ENCODE data around the gene TNS2. TPM values are rescaled to one million over a fixed set of nuclear protein-coding genes. Genes with fewer than 3 reads are reported as not detected.
"Not testable (repeated sequence)": the region's sequence is repeated elsewhere in the genome, so short reads cannot be mapped to it uniquely, and the experiment has no call there.

Gene TNS2, protein sequence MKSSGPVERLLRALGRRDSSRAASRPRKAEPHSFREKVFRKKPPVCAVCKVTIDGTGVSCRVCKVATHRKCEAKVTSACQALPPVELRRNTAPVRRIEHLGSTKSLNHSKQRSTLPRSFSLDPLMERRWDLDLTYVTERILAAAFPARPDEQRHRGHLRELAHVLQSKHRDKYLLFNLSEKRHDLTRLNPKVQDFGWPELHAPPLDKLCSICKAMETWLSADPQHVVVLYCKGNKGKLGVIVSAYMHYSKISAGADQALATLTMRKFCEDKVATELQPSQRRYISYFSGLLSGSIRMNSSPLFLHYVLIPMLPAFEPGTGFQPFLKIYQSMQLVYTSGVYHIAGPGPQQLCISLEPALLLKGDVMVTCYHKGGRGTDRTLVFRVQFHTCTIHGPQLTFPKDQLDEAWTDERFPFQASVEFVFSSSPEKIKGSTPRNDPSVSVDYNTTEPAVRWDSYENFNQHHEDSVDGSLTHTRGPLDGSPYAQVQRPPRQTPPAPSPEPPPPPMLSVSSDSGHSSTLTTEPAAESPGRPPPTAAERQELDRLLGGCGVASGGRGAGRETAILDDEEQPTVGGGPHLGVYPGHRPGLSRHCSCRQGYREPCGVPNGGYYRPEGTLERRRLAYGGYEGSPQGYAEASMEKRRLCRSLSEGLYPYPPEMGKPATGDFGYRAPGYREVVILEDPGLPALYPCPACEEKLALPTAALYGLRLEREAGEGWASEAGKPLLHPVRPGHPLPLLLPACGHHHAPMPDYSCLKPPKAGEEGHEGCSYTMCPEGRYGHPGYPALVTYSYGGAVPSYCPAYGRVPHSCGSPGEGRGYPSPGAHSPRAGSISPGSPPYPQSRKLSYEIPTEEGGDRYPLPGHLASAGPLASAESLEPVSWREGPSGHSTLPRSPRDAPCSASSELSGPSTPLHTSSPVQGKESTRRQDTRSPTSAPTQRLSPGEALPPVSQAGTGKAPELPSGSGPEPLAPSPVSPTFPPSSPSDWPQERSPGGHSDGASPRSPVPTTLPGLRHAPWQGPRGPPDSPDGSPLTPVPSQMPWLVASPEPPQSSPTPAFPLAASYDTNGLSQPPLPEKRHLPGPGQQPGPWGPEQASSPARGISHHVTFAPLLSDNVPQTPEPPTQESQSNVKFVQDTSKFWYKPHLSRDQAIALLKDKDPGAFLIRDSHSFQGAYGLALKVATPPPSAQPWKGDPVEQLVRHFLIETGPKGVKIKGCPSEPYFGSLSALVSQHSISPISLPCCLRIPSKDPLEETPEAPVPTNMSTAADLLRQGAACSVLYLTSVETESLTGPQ (N-terminal part only)
- total RNA-seq, result 14.9 and 27.0 TPM in 2 replicates

DNA sequence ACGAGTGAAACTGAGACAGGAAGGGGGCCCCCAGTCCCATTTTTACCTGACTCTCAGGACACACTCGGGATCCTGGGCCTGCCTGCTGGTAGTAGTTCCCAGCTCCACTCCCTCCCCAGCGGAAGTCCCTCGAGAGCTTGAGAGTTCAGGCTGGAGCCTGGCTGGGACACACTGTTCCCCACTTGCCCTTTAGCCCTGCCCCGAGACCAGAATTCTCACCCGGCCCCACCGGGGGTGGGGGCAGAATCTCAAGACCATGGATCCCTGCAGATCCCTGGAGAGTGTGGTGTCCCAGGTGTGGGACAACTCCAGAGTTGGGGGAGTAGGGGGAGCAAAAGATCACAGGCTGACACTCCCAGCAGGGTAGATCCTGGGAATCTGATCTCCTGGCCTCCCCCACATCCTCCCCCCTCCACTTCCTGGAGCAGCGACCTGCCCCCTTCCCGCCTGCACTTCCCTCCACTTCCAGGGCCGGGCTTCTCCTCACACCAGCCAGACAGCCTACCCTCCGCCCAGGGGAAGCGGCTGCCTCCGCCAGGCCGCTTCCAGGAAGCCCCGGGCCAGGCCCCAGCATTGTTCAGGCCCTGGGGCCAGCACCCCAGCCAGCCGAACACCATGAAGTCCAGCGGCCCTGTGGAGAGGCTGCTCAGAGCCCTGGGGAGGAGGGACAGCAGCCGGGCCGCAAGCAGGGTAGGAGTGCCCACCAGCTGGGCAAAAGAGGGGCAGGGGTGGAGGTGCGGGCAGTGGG, at the start of gene TNS2:
Gene TNS2, plus strand, starts transcription at position 495 of the 748 bp plus-strand sequence. Its CDS starts 121 bp downstream, at position 616.
- peak; percentile 53 for DNase-seq (ENCODE audit: low read depth, low spot score)

DNA sequence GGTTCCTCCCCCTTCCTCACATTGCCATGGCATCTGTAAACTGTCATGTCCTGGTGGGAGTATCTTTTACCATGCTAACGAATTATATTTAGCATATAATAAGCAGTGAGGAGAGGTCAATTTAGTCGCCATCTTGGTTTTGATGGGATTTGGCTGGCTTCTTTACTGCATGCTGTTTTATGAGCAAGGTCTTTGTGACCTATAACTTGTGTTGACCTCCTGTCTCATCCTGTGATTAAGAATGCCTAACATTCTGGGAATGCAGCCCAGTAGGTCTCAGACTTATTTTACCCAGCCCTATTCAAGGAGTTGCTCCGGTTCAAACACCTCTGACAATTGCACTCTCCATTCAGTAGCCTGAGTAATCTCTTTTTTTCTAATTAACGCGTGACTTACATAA, 45.7 kb upstream of the TNS2 start:
- no peak for DNase-seq (ENCODE audit: low read depth, low spot score)

DNA sequence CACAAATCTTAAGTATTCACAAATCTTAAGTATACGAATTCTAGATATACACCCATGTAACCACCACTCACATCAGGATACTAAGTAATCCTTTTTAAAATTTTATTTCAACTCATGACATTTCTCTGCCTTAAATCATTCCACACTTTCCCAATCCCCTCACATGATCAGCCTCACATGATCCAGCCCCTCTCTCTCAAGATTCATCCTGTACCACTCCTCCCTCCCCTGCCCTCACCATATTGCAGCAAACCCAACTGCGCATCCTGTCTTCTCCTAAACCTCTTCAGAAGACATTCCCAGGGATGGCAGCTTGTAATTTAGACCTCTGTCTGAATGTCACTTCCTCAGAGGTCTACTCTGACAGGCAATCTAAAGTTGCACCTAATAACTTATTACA, 45.3 kb upstream of the TNS2 start:
- no peak for DNase-seq (ENCODE audit: low read depth, low spot score)

DNA sequence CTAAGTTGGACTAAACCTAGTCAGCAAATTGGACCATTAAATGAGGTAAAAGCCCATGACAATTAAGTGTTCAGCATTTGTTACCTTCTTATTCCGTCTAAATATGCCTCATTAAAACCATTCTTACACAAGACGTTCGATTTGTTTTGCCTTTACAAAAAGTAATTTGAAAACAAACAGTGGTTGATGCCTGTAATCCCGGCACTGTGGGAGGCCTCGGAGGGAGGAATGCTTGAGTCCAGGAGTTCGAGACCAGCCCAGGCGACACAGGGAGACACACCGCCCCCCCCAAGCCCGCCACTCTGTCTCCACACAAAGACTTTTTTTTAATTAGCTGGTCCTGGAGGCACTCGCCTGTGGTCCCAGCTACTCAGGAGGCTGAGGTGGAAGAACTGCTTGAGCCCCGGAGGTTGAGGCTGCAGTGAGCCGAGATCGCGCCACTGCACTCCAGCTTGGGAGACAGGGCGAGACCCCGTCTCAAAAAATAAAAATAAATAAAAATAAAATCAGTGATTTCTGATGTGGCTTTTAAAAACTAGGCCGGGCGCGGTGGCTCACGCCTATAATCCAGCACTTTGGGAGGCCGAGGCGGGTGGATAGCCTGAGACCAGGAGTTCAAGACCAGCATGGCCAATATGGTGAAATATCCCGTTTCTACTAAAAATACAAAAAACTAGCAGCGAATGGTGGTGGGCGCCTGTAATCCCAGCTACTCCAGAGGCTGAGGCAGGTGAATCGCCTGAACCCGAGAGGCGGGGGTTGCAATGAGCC, 44.5 kb upstream of the TNS2 start:
- DNase-seq (ENCODE audit: low read depth, low spot score), result no peak

DNA sequence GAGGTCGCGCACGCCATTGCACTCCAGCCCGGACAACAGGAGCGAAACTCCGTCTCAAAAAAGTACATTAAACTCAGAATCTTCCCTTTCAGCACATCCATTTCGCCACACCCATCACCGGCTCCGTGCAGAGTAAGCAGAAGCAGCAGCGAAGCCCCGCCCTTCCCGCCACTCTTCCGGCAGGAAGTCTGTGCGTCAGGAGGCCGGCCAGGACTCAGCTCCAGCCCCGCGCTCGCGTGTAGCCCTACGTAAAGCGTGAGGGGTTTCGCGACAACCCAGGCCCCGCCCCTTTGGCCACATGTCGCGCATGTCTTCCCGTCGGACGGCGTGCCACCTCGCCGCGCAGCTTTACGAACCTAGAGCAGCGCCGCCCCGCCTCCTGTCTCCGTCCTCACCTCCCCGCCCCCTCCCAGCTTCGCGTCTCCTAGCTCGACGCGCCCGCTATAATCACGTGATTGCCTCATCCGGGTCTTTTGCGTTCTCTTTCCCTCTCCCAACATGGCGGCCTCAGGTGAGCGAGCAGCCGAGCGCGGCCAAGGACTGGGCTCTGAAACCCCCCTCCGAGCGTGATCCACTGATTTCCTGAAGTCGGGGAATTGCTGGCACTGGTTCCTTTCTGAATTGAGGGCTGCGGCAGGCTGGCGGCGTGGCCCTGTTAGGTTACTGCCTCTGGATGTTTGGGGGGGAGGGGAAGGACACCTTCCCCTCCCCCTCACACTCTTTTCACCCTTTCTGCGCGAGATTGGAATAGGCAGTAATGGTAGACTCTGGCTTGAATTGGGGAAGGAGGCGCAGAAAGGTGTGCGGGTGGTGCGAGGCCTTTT, 43.7 kb upstream of the TNS2 start, which contains the start of gene EIF4B:
Gene EIF4B, plus strand, starts transcription at position 471 of the 824 bp plus-strand sequence. Its CDS starts 28 bp downstream, at position 499.
- peak; percentile 99 for DNase-seq (ENCODE audit: low read depth, low spot score)

DNA sequence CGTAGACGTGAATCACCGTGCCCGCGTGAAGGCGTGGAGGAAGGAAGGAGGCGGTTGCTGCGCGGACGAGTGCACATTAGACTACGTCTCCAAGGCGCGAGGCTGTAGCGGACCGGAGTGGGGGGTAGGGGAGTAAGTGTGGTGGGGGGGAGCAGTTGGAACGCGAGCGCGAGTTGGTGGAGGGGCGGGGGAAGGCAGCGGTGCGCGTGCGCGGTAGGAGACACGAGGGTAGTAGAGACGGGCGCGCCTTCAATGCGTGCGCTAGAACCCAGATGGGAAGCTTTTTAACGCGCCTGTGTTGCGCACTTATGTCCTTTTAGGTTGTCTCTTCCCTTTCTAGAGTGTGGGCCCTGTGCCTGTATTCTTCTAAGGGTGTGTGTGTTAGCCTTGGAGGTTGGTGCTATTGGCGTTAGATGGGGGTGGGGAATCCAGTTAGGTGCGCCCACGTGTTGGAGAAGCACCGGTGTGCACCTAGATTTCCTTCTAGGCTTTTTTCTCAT, 43.0 kb upstream of the TNS2 start:
- DNase-seq (ENCODE audit: low read depth, low spot score), result peak; percentile 27

DNA sequence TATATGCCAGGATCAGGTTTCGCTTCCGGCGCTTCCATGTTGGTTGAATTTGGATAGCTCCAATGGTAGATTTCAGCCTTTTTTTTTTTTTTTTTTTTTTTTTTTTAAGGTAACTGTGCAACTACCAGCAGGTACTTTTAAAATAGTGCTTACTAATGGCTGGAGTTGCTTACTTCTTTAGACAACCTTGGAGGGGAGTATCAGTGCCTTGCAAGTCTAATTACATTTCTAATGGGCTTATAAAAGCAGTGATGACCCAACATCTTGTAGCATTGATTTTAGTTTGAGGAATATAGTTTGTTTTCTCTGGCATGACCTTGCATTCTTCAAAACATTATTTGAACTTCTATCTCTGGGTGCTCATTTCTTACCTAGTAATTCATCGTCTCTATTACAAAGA, 42.5 kb upstream of the TNS2 start:
- no peak for DNase-seq (ENCODE audit: low read depth, low spot score)

DNA sequence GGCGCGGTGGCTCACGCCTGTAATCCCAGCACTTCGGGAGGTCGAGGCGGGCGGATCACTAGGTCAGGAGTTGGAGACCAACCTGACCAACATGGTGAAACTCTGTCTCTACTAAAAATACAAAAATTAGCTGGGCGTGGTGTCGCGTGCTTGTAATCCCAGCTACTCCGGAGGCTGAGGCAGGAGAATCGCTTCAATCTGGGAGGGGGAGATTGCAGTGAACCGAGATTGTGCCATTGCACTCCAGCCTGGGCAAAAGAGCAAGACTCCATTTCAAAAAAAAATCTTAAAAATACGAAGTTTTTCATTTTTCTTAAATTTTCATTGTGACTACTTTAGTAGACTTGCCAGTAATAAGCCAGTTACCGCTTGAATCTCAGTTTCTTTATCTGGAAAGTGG, 41.1 kb upstream of the TNS2 start:
- DNase-seq (ENCODE audit: low read depth, low spot score), result not testable (repeated sequence)

DNA sequence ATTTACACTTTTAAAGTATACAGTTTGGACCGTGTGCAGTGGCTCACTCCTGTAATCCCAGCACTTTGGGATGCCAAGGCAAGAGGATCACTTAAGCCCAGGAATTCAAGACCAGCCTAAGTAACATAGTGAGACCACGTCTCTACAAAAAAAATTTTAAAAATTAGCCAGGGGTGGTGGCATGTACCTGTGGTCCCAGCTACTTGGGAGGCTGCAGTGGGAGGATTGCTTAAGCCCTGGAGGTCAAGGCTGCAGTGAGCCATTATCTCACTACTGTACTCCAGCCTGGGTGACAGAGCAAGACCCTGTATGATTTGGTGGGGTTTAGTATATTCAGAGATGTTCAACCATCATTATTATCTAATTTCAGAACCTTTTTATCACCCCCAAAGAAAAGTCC, 38.9 kb upstream of the TNS2 start:
- no peak for DNase-seq (ENCODE audit: low read depth, low spot score)

DNA sequence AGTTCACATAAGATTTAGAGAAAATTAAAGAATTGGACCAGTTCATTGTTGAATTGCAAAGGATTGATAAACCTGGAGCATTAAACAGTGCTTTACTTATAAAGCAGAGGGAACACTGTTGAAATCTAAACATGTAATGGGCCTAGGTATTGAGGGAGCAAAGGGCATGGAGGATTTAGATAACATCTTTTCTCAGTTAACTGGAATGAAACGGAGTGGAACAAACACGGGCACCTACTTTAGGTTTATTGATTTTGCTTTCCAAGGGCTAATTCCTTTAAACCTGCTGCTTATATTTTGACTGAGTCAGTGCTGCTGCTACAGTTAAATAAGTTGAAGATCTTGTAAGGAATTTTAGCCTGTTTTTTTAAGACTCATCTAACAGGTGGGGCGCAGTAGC, 38.0 kb upstream of the TNS2 start:
- no peak for DNase-seq (ENCODE audit: low read depth, low spot score)

DNA sequence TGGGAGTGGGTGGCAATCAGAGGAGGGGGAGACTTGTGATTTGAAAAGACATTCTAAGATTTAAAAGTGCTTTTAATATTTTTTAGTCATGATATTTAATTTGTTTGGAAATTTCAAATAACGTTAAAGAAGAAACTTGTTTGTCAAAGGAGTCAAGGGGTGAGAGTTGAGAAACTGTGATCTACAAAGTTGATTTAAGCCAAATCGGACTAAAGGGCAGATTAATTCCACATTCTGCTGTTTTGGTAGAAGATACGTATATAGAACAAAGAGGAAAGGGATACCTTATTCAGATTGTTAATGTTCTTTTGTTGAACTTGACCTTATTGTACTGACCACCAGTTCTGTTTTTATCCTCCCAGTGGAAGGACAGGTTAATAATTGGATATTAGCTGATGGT, 36.9 kb upstream of the TNS2 start:
- DNase-seq (ENCODE audit: low read depth, low spot score), result no peak

DNA sequence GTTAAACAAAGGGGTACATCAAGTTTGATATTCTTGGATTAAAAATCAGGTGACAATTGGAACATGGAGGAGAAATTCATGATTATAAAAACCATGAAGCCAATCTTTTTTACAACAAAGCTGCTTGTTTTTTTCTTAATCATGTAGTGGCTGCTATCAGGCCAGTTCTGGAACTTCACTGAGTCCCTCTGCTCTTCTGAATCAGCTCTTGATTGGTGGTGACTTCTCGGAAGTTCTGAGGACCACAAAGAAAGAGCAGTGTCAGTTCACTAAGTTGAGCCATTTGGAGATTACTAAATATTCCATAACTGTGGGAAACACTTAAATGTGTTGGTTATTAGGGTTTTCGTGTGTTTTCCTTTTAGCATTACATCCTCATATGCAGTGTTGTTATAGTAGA, 35.2 kb upstream of the TNS2 start:
- DNase-seq (ENCODE audit: low read depth, low spot score), result no peak

DNA sequence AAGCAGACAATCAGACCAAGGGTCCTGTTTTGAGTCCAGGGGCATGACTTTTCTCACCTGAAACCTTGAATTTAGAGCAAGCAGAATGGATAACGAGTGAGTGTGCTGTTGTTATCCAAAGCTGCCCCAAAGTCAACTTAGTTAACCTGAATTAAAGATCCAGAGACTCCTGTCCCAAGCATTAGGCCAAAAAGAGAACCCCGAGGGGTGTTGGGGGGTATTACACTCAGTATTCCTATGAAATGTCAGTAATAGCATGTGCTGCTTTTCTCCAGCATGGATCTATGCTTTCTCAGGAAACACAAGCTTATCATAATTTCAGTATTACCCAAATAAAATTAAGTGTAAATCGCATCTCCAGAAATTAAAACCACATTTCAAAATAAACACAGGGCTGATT, 24.6 kb upstream of the TNS2 start:
- no peak for DNase-seq (ENCODE audit: low read depth, low spot score)

DNA sequence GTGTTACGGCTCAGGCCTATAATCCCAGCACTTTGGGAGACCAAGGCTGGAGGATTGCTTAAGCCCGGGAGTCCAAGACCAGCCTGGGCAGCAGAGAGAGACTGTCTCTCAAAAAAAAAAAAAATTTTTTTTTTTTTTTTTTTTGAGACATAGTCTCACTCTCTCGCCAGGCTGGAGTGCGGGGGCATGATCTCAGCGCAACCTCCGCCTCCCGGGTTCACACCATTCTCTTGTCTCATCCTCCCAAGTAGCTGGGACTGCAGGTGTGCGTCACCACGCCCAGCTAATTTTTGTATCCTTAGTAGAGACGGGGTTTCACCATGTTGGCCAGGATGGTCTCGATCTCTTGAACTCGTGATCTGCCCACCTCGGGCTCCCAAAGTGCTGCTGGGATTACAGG, 22.9 kb upstream of the TNS2 start:
- not testable (repeated sequence) for DNase-seq (ENCODE audit: low read depth, low spot score)

DNA sequence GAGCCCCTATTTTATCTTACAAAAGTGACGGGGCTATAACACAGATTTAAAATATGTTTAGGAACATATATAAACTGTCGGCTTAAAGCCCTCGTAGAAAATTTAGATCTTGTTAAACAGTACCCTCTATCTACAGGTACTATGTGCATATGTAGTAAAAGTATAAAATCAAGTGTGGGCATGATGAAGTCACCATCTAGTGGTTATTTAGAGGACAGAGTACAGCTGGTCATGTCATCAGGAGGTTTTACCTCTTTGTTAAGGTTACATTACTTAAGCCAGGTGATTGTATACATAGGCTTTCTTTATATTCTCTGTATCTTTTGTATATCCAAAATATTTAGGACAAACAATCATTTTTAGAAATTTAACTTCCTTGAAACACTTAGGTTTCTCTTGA, 18.2 kb upstream of the TNS2 start:
- no peak for DNase-seq (ENCODE audit: low read depth, low spot score)

DNA sequence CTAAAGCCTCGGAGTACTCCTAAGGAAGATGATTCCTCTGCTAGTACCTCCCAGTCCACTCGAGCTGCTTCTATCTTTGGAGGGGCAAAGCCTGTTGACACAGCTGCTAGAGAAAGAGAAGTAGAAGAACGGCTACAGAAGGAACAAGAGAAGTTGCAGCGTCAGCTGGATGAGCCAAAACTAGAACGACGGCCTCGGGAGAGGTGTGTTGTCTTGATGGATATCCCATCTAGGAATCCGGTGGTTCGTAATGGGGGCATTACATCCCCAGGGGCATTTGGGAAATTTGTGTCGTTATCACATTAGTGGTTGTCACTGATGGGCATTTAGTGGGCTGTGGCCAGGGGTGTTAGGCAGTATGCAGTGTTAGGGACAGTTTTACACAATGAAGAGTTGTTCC, 16.0 kb upstream of the TNS2 start:
- DNase-seq (ENCODE audit: low read depth, low spot score), result not testable (repeated sequence)

DNA sequence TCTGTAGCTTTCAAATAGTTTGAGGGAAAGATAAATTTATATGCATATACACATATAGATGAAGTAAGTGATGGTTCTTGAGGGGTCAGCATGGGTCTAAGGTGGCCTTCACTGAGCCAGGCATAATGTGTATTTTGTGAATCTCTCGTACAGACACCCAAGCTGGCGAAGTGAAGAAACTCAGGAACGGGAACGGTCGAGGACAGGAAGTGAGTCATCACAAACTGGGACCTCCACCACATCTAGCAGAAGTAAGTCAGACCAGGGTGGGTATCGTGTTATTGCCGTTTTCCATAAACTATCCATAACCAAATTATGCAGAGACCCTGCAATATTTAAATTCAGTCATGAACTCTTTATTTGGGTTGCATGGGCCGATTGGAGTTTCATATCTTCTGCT, 15.4 kb upstream of the TNS2 start:
- no peak for DNase-seq (ENCODE audit: low read depth, low spot score)

DNA sequence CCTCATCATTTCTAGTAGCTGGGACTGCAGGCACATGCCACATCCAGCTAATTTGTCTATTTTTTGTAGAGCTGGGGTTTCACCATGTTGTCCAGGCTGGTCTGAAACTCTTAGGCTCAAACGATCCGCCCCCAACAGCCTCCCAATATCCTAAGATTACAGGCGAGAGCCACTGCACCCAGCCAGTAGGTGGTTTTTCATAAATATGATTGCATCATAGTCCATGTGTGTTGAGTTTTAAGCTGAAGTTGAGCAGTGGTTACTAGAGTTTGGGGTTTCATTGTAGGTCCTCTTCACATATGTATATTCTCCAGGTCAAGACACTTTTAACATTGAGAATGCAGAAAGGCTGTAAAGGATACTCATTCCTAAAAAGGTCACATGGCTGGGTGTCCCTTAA, 13.1 kb upstream of the TNS2 start:
- DNase-seq (ENCODE audit: low read depth, low spot score), result no peak

DNA sequence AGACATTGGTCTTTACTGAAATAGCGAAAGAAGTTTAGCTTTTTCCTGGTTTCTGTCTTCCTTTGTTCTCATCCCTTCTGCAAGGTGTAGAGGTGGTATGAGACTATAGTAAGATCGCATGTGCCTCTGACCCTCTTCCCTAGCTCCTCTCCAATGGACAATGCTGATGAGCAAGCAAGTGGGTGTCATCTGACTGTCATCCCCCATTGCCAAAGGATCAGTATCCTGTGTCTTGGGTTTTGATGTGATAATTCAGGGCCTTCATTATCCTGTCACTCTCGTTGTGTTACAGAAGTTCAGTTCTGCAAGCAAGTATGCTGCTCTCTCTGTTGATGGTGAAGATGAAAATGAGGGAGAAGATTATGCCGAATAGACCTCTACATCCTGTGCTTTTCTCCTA, 10.0 kb upstream of the TNS2 start:
- DNase-seq (ENCODE audit: low read depth, low spot score), result no peak

Data from pulmonary artery endothelial cell (primary cell).